ENCODE data around the gene ASTN2.

ASTN2 gene

DNA sequence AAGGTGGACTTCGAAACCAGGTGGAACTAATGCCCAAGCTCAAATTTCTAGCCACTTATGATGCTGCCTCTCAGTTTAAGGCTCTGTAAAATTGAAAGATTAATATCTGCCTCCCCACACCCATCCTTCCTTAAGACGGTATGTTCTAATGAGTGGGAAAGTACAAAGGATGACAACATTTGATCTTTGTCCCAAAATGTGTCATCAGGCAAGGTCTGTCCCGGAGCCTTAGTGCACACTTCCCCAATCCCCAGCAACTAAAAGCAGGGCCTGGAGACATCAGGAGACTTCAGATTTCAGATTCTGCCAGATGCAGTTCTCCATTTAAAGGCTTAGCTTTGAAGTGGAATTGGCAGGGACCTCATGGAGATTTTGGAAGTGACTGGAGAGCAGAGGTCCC is 316.5 kb downstream of the ASTN2 start:
- no peak overlapping the region for H3K9ac ChIP-seq (ENCODE audit: low read length)
- no peaks in the 10 kb centered on the region for H3K9me3 ChIP-seq (replicated peaks; ENCODE audit: insufficient read depth, low read length)
- no peaks in the 10 kb centered on the region for H3K27me3 ChIP-seq (replicated peaks; ENCODE audit: insufficient read depth, low read length)
- H3K4me2 ChIP-seq (ENCODE audit: low read depth, low read length): no peak overlapping the region
- no peaks in the 10 kb centered on the region for H3K36me3 ChIP-seq (replicated peaks; ENCODE audit: insufficient read depth, low read length)
- no peak for TF ChIP-seq EZH2phosphoT487 (IDR thresholded peaks at IDR 0.05; ENCODE audit: low read length)
- TF ChIP-seq, protein P1, sequence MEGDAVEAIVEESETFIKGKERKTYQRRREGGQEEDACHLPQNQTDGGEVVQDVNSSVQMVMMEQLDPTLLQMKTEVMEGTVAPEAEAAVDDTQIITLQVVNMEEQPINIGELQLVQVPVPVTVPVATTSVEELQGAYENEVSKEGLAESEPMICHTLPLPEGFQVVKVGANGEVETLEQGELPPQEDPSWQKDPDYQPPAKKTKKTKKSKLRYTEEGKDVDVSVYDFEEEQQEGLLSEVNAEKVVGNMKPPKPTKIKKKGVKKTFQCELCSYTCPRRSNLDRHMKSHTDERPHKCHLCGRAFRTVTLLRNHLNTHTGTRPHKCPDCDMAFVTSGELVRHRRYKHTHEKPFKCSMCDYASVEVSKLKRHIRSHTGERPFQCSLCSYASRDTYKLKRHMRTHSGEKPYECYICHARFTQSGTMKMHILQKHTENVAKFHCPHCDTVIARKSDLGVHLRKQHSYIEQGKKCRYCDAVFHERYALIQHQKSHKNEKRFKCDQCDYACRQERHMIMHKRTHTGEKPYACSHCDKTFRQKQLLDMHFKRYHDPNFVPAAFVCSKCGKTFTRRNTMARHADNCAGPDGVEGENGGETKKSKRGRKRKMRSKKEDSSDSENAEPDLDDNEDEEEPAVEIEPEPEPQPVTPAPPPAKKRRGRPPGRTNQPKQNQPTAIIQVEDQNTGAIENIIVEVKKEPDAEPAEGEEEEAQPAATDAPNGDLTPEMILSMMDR (IDR thresholded peaks at IDR 0.05; ENCODE audit: low read length): no peak
- TF ChIP-seq EZH2 (optimal IDR thresholded peaks at IDR 0.05; ENCODE audit: low read depth, low read length): no peak
- H3K27ac ChIP-seq (ENCODE audit: low read length): no peak overlapping the region
- H2AFZ ChIP-seq (ENCODE audit: low read length): no peak overlapping the region
- H3F3A ChIP-seq (ENCODE audit: insufficient read depth, low read length): no peaks in the 10 kb centered on the region
- H4K20me1 ChIP-seq (ENCODE audit: insufficient read depth, low read length): no peaks in the 10 kb centered on the region
- H3K9me2 ChIP-seq (replicated peaks; ENCODE audit: insufficient read depth, low read length): no peaks in the 10 kb centered on the region
- H3K4me1 ChIP-seq (ENCODE audit: low read length): no peaks in the 10 kb centered on the region
- DNase-seq: no peak
- H3K79me2 ChIP-seq (ENCODE audit: low read length): no peaks in the 10 kb centered on the region
- no peak overlapping the region for H3K4me3 ChIP-seq (ENCODE audit: low read length)

DNA sequence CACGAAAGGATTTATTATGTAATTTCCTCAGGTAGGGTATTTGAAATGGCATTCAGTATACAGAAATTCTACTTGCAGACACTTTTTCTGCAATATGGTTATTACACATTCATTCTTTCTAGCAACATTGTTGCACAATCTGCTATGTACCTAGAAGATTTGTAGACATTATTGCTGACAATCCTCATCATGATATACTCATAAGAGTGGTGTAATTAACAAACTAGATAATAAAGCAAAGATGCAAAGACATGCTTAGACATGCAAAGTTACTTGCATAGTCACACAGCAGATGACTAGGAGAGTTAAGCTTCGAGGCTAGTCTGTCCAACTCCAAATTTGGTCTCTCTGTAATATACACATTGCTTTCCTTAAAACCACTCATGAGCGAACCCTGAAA is 317.1 kb downstream of the ASTN2 start:
- Histone ChIP-seq H4K20me1 (ENCODE audit: insufficient read depth, low read length) (no peaks in the 10 kb centered on the region), H3K27ac (ENCODE audit: low read length) (no peak overlapping the region), H3K9me2 (replicated peaks; ENCODE audit: insufficient read depth, low read length) (no peaks in the 10 kb centered on the region), H3K4me3 (ENCODE audit: low read length) (no peak overlapping the region), H2AFZ (ENCODE audit: low read length) (no peak overlapping the region), H3K9ac (ENCODE audit: low read length) (no peak overlapping the region), H3K27me3 (replicated peaks; ENCODE audit: insufficient read depth, low read length) (no peaks in the 10 kb centered on the region), H3F3A (ENCODE audit: insufficient read depth, low read length) (no peaks in the 10 kb centered on the region), H3K4me1 (ENCODE audit: low read length) (no peaks in the 10 kb centered on the region), H3K4me2 (ENCODE audit: low read depth, low read length) (no peak overlapping the region), H3K9me3 (replicated peaks; ENCODE audit: insufficient read depth, low read length) (no peaks in the 10 kb centered on the region), H3K79me2 (ENCODE audit: low read length) (no peaks in the 10 kb centered on the region), H3K36me3 (replicated peaks; ENCODE audit: insufficient read depth, low read length) (no peaks in the 10 kb centered on the region)
- TF ChIP-seq, protein P1 (IDR thresholded peaks at IDR 0.05; ENCODE audit: low read length): no peak
- TF ChIP-seq EZH2phosphoT487 (IDR thresholded peaks at IDR 0.05; ENCODE audit: low read length) (no peak), EZH2 (optimal IDR thresholded peaks at IDR 0.05; ENCODE audit: low read depth, low read length) (no peak)
- DNase-seq: no peak

DNA sequence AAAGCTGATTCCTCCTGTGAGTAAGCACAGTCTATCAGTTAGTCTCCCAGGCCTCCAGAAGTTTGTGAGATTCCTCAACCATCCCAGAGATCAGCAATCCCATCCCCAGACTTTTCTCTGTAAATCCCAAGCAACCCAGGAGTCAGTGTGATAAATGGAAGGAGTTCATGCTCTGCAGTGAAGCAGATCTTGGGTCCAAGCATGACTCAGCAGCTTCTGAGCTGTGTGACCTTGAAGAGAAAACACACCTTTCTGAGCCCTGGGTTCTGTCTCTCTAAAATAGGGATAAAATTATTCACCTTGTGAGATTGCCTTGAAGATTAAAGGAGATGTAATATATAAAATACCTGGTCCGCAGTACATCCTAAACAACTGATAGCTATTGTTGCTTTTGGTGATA is 318.7 kb downstream of the ASTN2 start:
- Histone ChIP-seq H4K20me1 (ENCODE audit: insufficient read depth, low read length) (no peaks in the 10 kb centered on the region), H3K9me2 (replicated peaks; ENCODE audit: insufficient read depth, low read length) (no peaks in the 10 kb centered on the region), H3F3A (ENCODE audit: insufficient read depth, low read length) (no peaks in the 10 kb centered on the region), H3K4me3 (ENCODE audit: low read length) (no peak overlapping the region), H2AFZ (ENCODE audit: low read length) (no peak overlapping the region), H3K9me3 (replicated peaks; ENCODE audit: insufficient read depth, low read length) (no peaks in the 10 kb centered on the region), H3K79me2 (ENCODE audit: low read length) (no peaks in the 10 kb centered on the region), H3K4me1 (ENCODE audit: low read length) (no peaks in the 10 kb centered on the region), H3K9ac (ENCODE audit: low read length) (no peak overlapping the region), H3K27me3 (replicated peaks; ENCODE audit: insufficient read depth, low read length) (no peaks in the 10 kb centered on the region), H3K36me3 (replicated peaks; ENCODE audit: insufficient read depth, low read length) (no peaks in the 10 kb centered on the region), H3K27ac (ENCODE audit: low read length) (no peak overlapping the region), H3K4me2 (ENCODE audit: low read depth, low read length) (no peak overlapping the region)
- no peak for DNase-seq
- TF ChIP-seq, protein P1 (IDR thresholded peaks at IDR 0.05; ENCODE audit: low read length): no peak
- TF ChIP-seq EZH2phosphoT487 (IDR thresholded peaks at IDR 0.05; ENCODE audit: low read length) (no peak), EZH2 (optimal IDR thresholded peaks at IDR 0.05; ENCODE audit: low read depth, low read length) (no peak)

Data from MM.1S (cell line).